ENCODE data around the gene KCNJ15.

Gene KCNJ15

DNA sequence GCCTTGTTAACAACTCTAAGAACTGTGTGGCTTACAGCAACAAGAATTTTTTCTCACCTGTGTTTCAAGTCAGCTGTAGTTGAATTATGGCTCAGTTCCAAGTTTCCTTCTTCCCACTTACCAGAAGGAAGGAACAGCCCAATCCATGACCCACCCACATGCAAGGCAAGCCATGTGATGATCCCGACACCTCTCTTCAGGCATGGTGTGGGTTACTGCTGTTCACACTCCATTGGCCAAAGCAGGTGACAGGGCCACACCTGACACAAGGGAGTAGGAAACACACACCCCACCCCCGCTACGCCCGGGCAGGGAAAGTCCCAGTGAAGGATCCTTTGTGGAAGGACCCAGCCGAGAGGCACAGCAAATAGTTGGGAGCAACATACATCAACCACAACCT, 36.3 kb downstream of the KCNJ15 start:
- no peak overlapping the region for H3K4me3 ChIP-seq (replicated peaks in 1 of 2; ENCODE audit: low read depth in 2 of 2, low read length in 2 of 2)
- TF ChIP-seq, protein P1, sequence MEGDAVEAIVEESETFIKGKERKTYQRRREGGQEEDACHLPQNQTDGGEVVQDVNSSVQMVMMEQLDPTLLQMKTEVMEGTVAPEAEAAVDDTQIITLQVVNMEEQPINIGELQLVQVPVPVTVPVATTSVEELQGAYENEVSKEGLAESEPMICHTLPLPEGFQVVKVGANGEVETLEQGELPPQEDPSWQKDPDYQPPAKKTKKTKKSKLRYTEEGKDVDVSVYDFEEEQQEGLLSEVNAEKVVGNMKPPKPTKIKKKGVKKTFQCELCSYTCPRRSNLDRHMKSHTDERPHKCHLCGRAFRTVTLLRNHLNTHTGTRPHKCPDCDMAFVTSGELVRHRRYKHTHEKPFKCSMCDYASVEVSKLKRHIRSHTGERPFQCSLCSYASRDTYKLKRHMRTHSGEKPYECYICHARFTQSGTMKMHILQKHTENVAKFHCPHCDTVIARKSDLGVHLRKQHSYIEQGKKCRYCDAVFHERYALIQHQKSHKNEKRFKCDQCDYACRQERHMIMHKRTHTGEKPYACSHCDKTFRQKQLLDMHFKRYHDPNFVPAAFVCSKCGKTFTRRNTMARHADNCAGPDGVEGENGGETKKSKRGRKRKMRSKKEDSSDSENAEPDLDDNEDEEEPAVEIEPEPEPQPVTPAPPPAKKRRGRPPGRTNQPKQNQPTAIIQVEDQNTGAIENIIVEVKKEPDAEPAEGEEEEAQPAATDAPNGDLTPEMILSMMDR (IDR thresholded peaks at IDR 0.05; ENCODE audit: low read depth, low read length), result no peak
- DNase-seq (ENCODE audit: low read depth in 2 of 2), result no peak

DNA sequence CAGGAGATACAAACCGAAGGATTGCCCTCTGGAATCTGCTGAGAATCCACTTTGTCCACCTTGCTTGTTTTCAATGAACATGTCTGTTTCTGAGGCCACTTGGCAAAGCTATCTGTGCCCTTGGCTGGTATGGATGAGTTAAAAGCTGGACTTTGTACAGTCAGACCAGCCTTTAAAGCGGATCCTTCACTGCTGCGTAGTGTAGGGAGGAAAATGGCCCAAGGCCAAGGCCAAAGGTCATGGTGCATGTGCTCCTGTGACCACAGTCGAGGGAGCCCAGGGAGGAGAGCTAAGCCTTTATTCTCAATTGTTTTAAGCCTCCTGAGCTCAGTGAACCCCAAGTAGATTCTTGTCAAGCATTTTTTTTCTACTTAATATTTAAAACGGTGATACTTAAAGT, 37.0 kb downstream of the KCNJ15 start:
- DNase-seq (ENCODE audit: low read depth in 2 of 2), result no peak
- H3K4me3 ChIP-seq (replicated peaks in 1 of 2; ENCODE audit: low read depth in 2 of 2, low read length in 2 of 2), result no peak overlapping the region
- TF ChIP-seq, protein P1 (IDR thresholded peaks at IDR 0.05; ENCODE audit: low read depth, low read length), result no peak

DNA sequence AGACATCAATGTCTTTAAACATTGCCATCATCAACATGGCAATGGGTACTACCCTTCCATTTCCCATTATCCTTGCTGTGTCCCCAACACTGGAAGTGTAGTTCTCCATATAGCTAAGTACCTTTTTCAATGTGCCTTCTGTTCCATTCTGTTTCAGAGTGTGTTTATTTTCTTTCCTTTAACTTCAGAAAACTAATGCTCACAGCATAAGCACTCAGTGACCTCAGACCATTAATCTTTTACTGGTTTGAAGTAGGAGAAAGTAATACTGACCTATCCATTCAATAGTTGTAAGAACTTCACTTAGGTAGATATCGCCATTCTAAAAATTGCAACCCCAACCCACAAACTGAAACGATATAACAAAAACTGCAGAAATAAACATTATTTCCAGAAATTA, 37.8 kb downstream of the KCNJ15 start:
- DNase-seq (ENCODE audit: low read depth in 2 of 2), result no peak
- TF ChIP-seq, protein P1 (IDR thresholded peaks at IDR 0.05; ENCODE audit: low read depth, low read length), result no peak

DNA sequence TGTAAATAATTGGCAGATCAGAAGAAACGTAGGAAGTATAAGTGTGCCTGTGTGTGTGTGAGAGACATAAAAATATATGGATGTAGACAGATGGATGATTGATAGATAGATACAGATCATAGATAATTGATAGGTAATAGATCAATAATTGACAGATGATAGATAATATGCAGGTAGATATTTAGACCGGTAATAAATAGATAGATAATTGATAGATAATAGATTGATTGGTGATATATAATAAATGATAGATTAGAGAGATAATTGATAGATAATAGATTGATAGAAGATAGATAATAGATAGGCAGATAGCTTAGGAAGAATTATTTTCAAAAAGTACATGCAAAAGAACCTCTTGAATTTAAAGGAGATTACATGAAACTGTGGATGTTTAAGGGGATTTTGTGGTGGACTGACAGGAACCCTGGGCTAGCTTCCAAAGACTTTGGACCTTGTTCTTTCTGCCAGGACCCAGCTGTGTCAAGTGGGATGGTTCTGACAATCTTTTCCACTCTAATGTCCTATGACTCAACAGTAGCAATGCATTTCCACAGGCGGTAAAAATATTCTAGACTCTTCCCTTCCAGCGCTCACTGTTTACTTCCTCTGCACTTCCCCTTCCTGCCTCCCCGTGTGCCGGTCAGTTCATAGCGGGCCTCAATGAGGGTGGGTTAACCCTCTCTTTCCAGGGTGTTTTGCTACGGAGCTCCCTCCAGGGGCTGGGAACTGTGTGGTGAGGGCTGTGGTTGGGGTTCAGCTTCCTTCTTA, 39.4 kb downstream of the KCNJ15 start:
- H3K4me3 ChIP-seq (replicated peaks in 1 of 2; ENCODE audit: low read depth in 2 of 2, low read length in 2 of 2), result no peak overlapping the region

More for the DNA sequence above, 37.8 kb downstream of the KCNJ15 start:
- no peak overlapping the region for H3K4me3 ChIP-seq (replicated peaks in 1 of 2; ENCODE audit: low read depth in 2 of 2, low read length in 2 of 2)

DNA sequence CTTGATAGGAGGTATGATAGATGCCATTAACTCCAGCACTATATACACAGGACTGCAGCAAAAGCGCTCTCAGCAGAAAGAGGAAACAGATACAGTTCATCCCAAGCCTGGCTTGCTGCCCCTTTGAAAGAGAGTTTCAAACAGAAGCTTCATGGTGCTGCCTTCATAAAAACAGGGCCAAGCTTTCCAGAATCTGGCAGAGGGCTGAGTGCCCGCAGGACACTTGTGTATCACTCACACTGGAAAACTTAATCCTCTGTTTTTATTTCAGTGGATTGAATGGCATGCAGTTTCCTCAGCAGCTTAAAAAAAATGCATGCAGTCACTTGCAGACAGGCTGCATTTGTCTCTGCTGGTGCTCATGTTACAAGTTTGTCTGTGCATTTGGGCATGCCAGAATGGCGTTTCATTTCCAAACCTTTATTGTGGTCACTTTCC, 40.4 kb downstream of the KCNJ15 start:
- TF ChIP-seq, protein P1 (IDR thresholded peaks at IDR 0.05; ENCODE audit: low read depth, low read length), result no peak
- peak; percentile 41 to 50 for DNase-seq (ENCODE audit: low read depth in 2 of 2)
- no peak overlapping the region for H3K4me3 ChIP-seq (replicated peaks in 1 of 2; ENCODE audit: low read depth in 2 of 2, low read length in 2 of 2)

More for the DNA sequence above, 39.4 kb downstream of the KCNJ15 start:
- TF ChIP-seq, protein P1 (IDR thresholded peaks at IDR 0.05; ENCODE audit: low read depth, low read length), result no peak
- peak; percentile 43 to 64 for DNase-seq (ENCODE audit: low read depth in 2 of 2)

DNA sequence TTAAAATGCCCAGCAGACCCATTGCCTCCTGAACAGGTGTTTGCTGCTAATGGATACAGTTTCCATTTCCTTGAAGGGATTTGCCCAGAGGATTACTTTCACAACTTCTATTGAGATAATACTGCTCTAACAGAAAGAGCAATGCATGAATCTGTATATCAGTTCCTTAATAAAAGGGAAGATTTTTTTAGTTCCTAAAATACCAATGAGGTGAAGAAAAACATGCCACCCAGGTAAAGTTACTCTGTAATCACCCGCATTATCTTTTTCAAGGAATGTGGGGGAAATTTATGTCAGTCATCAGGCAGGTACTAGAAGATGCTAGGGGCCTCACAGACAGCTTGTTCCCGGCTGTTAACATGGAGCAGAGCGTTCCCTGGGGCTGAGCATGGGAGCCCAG, 41.1 kb downstream of the KCNJ15 start:
- no peak for DNase-seq (ENCODE audit: low read depth in 2 of 2)
- no peak overlapping the region for H3K4me3 ChIP-seq (replicated peaks in 1 of 2; ENCODE audit: low read depth in 2 of 2, low read length in 2 of 2)
- TF ChIP-seq, protein P1 (IDR thresholded peaks at IDR 0.05; ENCODE audit: low read depth, low read length), result no peak

Measured in cardiac fibroblast (primary cell).